SKM-1 (cell line): ENCODE measurements around the gene DPF1.

Source experiments
- DNase-seq: peaks from one replicate; lab custom pipeline; 2025; ENCODE audit not compliant: unreplicated experiment; lab: John Stamatoyannopoulos, UW

DPF1 gene

GRCh38 chr19:38168637-38169036 lies 55.4 kb downstream of the DPF1 start:
- DNase-seq: no peak

DNA sequence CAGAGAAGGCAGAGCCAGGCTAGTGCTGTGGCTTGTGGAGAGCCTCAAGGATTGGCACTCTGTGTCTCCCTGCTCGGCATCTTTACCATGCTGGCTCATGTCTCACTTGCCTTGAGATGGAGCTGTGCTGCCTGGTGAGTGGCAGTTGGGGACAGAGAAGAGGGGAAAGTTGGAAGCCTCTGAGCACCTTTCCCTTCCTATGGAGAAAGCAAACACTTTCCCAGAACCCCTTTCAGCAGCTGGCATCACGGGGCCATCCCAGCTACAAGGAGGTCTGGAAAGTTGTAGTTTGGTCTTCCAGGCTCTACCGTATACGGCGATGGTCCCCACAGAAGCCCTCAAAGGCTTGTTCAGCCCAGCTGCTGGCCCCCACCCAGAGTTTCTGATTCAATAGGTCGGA lies 58.7 kb downstream of the DPF1 start:
- no peak for DNase-seq

GRCh38 chr19:38164526-38164925 lies 59.5 kb downstream of the DPF1 start:
- no peak for DNase-seq

- no peak for DNase-seq
Observed at GRCh38 chr19:38163419-38164290, 60.4 kb downstream of the DPF1 start.

DNA sequence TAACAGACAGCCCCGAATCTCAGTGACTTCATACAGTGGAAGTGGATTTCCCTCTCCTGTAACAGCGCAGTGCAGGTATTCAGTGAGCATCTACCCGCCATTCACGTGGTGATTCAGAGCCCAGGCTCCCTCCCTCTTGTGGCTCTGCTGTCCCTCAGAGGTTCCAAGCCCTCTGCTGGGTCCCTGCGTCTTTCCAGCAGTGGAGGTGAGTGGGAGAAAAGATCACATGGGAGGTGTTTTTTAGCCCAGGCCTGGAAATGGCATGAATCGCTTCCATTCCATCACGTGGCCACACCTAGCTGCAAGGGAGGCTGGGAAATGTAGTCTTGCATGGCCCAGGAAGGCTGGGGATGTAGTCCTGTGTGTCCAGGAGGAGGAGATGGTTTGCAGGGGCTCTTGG lies 61.4 kb downstream of the DPF1 start:
- no peak for DNase-seq

- DNase-seq: no peak
Observed at GRCh38 chr19:38162094-38162493, 61.9 kb downstream of the DPF1 start.
